ENCODE data around the gene NPFF.
A peak's percentile ranks its signal among the peaks of the same experiment; 100 is the strongest.
"Not testable (repeated sequence)": the region's sequence is repeated elsewhere in the genome, so short reads cannot be mapped to it uniquely, and the experiment has no call there.

Gene NPFF, protein sequence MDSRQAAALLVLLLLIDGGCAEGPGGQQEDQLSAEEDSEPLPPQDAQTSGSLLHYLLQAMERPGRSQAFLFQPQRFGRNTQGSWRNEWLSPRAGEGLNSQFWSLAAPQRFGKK
- total RNA-seq: 0 to 0.15 (median 0.04) reads per million in 4 donors

DNA sequence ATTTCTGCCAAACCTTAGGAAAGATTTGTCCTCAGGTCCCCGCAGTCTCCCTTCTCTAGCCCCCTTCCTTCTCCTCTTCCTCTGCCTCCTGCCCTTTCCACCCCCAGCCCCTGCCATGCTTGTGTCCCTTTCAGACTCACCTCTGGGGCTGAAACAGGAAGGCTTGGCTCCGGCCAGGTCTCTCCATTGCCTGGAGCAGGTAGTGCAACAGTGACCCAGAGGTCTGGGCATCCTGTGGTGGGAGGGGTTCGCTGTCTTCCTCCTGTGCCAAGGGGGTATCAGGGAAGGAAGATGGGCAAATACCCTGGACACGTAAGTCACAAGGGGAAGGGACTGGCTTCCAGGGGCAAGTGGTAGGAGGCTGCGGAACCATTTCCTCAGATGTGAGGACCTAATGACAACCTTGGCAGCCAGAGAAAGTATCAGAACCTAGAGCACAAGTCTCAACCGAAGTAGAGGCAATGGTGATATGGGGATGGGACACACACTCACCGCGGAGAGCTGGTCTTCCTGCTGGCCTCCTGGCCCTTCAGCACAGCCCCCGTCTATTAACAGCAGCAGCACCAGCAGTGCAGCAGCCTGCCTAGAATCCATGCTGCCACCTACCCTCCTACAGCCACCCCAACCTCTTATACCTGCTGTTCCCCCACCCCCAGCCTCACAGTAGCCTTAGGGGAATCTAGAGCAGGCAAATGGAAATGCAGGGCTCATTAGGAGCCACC is at the start of gene NPFF:
NPFF (minus strand) TSS at position 604 of the 722 bp plus-strand sequence; CDS start at position 594, 10 bp downstream.
- DNase-seq: no peak

DNA sequence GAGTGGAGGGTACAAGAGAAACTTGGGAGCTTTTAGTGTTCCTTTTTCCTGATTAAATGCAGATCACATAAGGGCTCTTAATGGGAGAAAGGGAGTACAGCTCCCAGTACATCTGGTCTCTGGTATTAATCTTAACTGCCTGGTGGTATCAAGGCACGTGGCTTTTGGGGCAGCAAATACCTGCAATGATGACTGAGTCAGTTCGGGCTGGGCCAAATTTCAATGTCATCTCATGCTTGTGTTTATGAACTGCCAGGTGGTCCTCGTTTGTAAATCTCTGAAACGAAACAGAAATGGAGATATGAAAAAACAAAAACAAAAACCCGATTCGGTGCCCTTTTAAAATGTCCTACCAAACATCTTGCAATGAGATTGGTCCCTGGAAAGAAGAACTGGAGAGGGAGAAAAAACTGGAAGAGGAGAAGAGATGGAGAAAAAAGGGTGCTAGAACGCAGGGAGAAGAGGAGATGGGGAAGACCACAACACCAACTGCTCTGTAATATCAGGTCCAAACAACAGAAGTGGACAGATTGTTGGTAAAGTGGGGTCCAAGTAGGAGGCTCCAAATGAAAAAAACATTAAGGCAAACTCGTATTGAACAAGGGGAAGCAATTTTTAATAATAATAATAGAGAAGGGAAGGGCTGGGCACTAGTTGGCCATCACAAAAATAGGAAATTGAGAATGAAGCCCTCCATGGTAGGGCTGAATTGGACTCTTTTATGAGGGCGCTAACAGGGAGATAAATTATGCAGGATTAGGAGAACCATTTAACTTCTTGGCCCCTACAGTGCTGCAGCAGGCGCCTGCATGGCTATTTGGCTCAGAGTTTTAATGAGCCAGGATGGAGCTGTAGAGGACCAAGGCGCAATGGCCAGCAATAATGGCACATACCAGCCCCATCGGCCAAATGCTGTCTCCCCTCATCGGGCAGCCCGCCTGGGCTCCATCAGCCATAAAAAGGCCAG is 45.4 kb upstream of the NPFF start:
- no peak for DNase-seq

DNA sequence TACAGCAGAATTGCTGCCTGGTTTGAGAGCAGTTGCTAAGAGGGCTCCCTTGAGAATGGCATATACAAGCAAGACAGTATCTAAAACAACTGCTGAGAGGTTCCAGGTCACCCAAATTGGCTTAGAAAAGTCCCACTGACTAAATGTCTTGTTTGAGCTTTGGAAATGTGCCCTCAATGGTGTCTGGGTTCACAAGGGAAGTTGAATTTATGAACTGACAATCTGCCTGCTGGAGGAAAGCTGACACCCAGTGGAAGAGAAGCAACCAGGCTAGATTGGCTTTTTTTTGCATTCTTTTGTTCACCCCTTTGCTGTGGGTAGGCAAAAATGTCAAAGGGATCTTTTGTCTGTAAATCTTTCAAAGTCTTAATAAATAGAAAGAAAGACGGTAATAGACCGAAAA is 44.6 kb upstream of the NPFF start:
- DNase-seq: no peak

DNA sequence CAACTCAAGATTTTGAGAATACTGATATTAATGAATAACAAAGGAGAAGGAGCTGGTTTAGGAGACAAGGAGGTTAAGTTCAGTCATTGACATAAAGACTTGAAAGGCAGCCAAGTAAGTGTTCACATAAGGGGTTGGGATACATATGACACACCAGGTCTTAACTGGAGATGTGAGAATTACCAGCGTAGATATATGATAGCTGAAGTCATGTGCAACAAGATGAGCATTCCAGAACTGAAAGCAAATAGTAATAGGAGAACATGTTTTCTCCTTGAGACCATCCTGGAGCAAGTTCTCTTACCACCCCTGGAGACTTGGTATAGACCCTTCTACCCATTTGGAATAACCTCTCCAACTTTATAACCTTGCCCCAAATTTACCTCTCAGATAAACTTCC is 43.3 kb upstream of the NPFF start:
- no peak for DNase-seq

DNA sequence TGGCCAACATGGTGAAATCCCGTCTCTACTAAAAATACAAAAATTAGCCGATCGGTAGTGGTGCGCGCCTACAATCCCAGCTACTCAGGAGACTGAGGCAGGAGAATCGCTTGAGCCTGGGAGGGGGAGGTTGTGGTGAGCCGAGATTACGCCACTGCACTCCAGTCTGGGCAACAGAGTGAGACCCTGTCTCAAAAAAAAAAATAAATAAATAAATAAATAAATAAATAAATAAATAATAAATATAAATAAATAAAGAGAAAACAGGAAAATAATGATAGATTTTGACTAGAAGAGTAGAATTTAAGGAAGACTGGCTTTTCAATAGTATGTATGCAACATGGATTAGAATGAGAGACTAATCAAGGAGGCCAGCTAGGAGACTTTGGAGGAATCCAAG is 42.8 kb upstream of the NPFF start:
- not testable (repeated sequence) for DNase-seq

DNA sequence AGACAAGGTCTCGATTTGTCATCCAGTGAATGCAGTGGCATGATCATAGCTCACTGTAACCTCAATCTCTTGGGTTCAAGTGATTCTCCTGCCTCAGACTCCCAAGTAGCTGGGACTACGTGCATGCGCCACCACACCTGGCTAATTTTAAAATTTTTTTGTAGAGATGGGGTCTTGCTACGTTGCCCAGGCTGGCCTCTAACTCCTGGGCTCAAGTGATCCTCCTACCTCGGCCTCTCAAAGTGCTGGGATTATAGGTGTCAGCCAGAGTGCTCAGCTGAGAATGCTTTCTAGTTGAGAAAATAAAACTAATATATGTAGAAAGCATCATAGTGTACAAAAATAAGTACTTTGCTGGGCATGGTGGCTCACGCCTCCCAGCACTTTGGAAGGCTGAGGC is 41.1 kb upstream of the NPFF start:
- DNase-seq: not testable (repeated sequence)

DNA sequence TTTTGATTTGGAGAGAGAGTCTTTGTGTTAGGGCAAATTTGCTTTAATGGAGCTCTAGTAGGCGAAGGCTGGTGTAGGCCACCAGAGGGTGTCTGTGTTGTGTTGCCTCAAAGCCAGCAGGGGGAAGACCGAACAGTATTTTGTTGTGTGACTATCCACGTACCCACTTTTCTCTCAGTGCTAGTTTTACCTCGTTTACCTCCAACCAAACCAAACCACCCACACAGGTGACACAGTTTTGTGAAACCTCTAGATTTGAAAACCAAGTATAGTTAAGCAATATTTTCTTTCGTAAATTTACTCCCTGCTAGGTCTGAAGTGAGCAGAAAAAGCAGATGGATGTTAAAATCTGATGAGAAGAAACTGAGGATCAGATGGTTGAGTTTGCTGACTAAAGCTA is 36.3 kb upstream of the NPFF start:
- DNase-seq: peak in 3 of 5 donors; percentile 16 to 58 (median 33)

DNA sequence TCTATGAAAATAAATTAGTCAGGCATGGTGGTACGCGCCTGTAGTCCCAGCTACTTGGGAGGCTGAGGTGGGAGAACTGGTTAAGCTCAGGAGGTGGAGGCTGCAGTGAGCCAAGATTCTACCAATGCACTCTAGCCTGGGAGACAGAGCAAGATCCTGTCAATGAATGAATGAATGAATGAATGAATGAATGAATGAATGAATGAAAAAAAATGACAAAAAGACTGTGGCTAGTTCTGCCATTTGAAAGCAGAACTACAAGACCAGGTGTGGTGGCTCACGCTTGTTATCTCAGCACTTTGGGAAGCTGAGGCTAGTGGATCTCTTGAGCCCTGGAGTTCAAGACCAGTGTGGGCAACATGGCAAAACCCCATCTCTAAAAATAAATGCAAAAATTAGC is 32.2 kb upstream of the NPFF start:
- DNase-seq: no peak

DNA sequence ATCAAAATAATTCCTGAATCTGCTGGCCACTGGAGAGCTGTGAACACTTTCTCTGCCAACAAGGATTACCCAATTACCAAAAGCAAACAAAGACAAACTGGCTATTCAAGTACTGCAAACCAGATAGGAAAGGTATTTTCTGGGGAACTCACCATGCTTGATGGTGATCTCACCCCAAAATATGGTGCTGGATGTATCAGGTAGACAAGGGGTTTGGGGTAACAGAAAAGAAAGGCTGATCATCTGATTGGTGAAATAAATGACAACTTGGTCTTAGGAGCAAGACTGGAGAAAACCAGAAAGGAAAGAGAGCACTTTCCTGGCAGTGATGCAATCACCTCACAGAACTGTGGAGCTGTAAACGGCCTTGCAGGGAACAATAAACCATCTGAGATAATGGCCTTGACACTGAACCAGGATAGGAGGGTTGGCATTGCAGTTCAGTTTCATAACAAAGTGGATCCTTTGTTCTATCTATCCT is 31.0 kb upstream of the NPFF start:
- no peak for DNase-seq

DNA sequence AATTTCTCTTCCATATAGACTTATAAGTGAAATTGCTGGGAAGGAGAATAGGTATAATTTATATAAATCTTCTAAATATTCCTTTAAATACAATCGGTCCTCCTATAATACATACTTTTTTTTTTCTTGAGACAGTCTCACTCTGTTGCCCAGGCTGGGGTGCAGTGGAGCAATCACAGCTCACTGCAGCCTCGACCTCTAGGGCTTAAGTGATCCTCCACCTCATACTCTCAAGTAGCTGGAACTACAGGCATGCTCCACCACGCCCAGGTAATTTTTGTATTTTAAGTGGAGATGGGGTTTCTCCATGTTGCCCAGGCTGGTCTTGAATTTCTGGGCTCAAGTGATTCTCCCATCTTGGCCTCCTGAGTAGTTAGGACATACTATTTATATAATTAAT is 29.7 kb upstream of the NPFF start:
- no peak for DNase-seq

DNA sequence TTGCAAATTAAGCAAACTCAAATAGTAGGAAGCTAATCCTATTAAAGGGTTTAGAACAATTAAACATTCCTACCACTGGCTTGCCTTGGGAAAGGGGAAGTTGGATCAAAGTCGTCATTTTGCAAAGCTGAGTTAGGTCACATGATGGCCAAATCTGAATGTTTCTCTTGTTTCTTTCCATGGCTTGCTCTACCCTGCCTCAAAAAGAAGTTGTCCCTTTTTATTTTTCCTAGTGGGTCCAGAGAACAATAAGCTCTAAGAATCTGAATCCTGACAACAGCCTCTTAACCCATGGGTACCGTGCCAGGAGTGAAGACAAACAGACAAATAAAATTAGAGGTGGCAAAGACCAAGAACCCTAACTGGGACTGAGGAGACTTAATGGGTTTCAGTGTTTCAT is 26.2 kb upstream of the NPFF start:
- DNase-seq: no peak

DNA sequence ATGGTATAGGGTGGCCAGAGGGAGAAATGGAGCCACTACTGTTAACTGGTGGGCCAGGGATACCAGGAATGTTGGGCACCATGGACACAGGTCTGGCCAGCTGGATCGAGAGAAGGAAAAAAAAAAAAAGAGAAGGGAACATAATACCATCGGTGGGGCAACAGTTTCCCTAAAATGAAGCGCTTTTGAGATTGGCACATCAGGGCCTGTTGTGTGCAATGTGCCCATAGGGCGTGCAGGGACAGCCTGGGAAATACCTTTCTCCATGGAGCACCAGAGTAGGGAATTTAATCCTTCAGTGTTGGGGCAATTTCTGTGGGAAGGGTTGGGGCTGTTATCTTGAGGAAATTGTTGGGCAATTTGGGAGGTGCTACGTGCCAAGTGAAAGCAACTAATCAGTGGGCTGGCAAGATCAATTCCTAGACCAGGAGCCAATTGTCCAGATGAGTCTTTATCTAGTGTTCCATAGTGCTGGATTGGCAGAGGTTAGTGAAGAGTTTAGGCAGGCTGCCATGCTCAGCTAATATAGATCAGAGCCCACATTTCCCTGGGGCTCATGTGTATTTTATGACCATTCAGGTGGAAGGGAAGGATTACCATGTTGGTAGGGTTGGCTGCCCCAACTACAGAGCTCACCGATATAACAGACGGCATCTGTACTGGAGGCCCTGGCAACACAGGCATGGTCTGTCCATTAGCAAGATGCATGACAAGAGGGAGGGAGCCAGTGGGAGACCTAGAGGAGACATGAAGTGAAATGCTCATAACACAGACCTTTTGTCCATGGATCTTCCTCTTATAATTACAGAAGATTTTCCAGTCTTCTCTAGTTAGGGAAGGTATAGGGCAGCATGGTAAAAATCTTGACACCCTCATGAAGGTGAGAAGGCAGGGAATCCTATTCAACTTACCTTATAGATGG is 25.5 kb upstream of the NPFF start:
- no peak for DNase-seq

DNA sequence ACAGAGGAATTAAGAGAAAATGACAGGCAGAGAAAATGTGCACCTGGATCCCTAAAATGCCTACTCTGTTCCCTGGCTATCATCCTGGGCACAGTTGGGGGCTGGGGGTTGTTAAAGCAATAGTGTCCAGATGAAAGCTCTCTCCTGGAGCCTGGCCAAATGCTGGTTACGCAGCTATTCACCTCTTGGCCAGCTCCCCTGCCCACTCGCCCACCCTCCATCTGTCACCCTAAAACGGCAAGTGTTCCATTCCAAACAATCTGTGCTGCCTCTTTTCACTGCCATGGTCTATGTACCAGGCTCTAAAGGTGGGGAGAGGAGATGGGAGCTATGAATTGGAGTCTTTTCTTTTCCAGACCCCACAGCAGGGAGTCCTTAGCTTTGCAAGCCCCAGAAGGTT is 24.7 kb upstream of the NPFF start:
- DNase-seq: no peak

DNA sequence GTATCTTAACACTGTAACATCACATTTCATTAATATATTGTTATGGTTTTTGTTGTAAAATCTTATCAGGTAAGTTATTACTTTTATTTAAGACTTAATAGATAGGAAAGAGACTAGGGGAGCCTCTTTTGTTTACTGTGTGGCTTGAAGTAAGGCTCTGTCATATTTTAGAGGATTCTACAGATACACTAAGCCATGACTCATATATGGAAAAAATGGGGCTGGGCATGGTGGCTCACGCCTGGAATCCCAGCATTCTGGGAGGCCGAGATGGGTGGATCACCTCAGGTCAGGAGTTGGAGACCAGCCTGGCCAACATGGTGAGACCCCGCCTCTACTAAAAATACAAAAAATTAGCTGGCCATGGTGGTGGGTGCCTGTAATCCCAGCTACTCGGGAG is 23.6 kb upstream of the NPFF start:
- no peak for DNase-seq

DNA sequence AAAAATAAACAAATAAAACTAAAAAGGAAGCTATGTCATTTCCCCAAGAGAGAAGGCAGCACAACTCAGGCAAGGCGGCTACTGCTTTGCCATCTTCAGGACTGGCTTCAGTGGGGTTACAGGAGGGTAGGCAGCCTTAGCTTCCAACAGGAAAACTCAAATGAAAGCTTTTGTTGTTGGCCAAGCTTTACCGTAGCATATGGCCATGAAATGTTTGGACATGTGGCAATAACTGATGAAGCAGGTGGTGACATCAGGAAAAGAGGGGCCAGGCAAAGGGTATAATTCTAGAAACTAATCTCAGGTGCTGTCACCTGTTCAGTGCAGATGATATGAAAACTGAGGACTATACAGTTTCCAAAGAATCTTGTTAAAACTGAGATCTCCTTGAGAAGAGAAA is 22.8 kb upstream of the NPFF start:
- no peak for DNase-seq

DNA sequence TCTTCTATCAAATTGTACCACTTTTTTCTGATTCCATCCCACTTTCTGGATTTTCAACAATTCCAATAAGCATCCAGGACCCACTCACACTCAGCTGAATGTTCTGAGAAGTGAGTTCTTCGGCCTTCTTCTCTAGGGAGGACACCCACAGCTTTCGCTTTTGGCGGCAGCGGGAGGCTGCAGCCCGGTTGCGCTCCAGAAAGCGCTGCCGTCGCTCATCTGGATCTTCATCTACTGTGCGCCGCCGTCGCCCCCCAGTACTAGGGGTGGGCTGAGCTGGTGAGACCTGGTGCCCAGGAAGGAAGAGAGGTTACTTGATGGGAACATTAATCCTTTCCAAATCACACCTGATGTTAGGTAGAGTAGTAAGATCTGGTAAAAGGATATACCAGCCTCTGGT is 17.2 kb upstream of the NPFF start:
- DNase-seq: no peak

DNA sequence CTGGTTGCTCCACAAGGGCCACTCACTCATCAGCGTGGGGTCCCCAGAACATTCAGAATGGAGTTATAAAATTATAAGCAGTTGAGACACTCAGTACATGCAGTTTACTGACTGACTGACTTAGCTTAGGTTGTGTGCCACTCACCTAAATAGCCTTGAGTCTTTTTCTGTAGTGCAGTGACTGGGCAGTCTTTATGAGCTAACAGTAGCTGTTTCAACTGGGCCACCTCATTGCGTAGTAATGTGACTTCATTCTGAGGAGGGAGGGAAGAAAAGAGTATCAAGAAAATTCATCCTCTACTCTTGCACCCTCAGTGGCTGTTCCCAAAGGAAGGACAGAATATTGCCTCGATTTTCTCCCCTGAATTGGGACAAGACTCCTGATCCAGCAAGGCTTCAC is 15.8 kb upstream of the NPFF start:
- no peak for DNase-seq

DNA sequence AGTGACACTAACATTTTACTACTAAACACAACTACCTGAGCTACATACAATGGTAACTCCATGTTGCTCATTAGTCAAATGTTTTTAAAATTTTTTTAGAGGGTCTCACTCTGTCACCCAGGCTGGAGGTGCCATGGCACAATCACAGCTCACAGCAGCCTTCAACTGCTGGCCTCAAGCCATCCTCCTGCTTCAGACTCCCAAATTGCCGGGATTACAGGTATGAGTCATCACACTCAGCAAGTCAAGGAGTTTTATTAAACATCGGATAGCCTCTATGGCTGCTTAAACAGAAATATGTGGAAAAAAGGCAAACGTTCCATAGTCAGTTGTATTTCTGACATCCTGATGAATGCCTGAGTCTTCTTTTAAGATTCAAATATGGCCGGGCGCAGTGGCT is 11.1 kb upstream of the NPFF start:
- DNase-seq: no peak

DNA sequence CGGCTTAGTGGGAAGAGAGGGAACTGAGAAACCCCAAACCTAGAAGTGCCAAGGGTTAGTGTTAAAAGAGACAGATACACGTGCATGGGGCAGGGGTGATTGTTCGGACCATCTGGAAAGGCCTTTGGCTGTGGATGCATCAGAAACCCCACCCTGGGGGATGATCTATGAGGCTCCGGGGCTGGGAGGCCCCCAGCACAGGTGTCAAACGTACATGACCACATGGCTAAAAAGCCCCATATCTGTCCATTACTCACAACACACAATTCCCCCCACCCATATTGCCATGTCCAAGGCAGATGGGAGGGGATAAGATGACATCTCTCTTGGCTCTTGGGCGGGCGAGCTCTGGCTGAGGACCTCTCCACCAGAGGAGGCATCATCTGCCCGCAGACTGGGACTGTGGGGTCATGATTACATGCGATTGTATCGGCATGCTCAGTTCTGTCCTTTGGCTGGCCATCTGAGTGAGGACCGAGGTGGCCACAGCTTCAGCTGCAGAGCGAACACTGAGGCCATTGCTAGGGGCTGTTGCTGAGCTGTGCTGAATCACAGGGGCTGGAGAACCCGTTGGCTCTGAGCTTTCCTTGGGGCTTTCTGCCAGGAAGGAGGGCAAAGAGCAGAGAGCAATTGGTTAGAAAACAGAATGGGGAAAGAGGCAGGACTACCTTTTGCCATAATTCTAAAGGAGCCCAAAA is 9.6 kb upstream of the NPFF start:
- DNase-seq: no peak

DNA sequence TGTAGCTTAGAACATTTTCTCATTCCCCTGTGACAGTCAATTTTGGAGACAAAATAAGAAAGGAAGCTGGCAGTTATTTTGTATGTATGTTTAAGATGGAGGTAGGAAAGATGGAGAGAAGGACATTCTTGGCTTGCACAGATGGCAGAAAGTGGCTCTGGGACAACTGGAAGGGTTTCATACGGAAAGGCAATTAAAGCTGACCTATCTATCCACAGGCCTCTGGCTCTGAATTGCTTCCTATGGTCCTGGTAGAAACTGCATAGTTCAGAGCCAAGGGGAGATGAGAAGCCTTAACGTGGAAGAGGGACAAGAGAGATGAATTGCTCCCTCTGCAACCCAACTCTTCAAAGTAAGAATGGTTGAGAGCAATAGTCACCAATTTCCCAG is 8.0 kb upstream of the NPFF start:
- DNase-seq: no peak

DNA sequence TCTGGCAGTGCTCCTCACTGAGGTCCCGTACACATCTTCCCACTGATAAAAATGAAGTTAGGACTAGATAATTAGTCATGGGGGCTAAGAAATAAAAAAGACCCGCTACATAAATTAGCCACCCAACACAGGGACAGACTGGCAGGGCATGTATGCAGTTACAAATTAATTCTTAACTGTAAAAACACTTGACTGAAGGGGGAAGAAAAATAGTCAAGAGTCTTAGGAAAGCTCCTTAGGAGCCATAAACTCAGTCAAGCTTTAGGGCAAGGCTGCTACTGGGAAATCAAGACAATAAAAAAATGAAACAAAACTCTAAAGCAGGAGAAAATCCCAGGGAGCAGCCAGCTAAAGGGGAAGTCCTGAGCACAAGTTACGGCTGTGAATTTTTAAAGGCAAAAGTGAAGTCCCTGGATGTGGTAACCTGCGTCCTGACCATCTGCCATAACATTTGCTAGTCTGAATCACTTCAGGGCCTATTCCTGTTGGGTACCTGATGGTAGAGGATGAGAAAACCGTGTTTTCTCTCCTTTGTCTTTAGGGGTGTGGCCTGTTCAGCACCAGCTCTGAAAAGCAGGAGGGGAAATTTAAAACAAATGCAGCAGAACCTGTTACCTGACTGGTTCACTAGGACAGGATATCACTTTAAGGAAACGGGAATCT is 7.5 kb upstream of the NPFF start:
- DNase-seq: no peak
